Measurements from ENCODE around the gene HBP1. TPM values are rescaled to one million over a fixed set of nuclear protein-coding genes. Genes with fewer than 3 reads are reported as not detected.

The HBP1 gene
- total and polyA plus RNA-seq, 8 donors: 12.5 to 201 (median 47.3) TPM

DNA sequence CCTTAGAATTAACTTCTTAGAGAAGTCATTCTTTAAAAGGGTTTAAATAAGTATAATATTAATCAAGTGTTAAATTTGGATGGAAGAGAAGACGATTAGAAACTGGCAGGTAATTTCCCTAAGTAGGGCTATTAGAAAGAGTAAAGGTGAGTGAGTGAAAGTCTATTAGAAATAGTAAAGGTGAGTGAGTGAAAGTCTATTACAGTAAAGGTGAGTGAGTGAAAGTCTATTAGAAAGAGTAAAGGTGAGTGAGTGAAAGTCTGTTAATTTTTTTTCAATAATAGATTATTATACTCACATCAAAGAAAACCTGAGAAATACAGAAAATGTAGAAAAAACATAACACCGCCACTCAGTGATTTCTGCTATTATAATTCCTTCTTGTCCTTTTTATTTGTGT lies 10.8 kb upstream of the HBP1 start:
- TF ChIP-seq POLR2AphosphoS5 (IDR thresholded peaks at IDR 0.05) (no peak), POLR2A (IDR thresholded peaks at IDR 0.05) (no peak), EP300 (IDR thresholded peaks at IDR 0.05) (no peak)
- TF ChIP-seq, protein P1, sequence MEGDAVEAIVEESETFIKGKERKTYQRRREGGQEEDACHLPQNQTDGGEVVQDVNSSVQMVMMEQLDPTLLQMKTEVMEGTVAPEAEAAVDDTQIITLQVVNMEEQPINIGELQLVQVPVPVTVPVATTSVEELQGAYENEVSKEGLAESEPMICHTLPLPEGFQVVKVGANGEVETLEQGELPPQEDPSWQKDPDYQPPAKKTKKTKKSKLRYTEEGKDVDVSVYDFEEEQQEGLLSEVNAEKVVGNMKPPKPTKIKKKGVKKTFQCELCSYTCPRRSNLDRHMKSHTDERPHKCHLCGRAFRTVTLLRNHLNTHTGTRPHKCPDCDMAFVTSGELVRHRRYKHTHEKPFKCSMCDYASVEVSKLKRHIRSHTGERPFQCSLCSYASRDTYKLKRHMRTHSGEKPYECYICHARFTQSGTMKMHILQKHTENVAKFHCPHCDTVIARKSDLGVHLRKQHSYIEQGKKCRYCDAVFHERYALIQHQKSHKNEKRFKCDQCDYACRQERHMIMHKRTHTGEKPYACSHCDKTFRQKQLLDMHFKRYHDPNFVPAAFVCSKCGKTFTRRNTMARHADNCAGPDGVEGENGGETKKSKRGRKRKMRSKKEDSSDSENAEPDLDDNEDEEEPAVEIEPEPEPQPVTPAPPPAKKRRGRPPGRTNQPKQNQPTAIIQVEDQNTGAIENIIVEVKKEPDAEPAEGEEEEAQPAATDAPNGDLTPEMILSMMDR (IDR thresholded peaks at IDR 0.05): no peak
- H3K36me3 ChIP-seq: peaks cover 0 to 4% (median 0%) of the 10 kb centered on the region in 4 donors
- 77 to 90% (median 82%) methylated on average over 2 of the region's 2 CpGs for WGBS, 5 donors
- H3K27me3 ChIP-seq: no peaks in the 10 kb centered on the region
- H3K4me3 ChIP-seq: no peak overlapping the region
- no peaks in the 10 kb centered on the region for H3K9me3 ChIP-seq
- no peak overlapping the region for H3K27ac ChIP-seq
- no peaks in the 10 kb centered on the region for H3K4me1 ChIP-seq
- intact Hi-C loops (cut with DNase I; ENCODE audit: low total_unique reads): no loop called here
- no peak for DNase-seq

DNA sequence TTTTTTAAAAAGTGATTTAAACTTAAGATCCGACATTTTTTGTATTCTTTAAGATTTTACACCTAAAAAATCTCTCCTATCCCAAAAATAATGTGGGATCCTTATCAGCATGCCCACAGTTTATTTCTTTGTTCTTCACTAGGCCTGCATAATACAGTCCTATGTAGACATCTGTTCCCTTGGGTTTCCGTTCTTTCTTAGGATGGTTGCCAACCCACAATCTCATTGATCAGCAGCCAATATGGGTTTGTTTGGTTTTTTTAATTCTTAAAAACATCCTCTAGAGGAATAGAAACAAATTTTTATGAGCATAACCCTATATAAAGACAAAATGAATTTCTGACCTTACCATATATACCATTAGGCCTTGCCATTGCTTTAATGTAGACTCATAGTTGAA lies 8.4 kb upstream of the HBP1 start:
- no peaks in the 10 kb centered on the region for H3K9me3 ChIP-seq
- intact Hi-C loops (cut with DNase I; ENCODE audit: low total_unique reads): no loop called here
- H3K36me3 ChIP-seq: no peaks in the 10 kb centered on the region
- H3K27ac ChIP-seq: no peak overlapping the region
- DNase-seq: no peak
- TF ChIP-seq POLR2A (IDR thresholded peaks at IDR 0.05) (no peak), EP300 (IDR thresholded peaks at IDR 0.05) (no peak), POLR2AphosphoS5 (IDR thresholded peaks at IDR 0.05) (no peak)
- TF ChIP-seq, protein P1 (IDR thresholded peaks at IDR 0.05): no peak
- no peak overlapping the region for H3K4me3 ChIP-seq
- WGBS, 5 donors: 65 to 86% (median 70%) methylated on average over 2 of the region's 2 CpGs
- H3K4me1 ChIP-seq: no peaks in the 10 kb centered on the region
- no peaks in the 10 kb centered on the region for H3K27me3 ChIP-seq

DNA sequence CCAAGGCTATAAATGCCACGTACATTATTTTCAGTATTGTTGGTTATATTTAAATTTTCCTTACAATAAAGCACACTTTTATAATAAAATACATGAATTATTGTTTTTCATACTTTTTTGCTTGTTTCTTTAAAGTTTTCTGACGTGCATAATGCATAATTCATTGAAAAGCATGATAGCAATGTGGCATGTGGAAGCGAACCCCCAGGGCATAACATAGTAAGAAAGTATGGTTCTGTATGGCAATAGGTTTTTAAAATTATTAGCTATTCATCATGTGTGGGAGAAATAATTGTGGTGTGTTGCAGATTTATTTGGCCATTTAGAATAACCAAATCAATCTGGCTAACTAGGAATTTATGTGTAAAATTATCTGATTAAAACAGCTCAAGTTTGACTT lies 7.4 kb upstream of the HBP1 start:
- Histone ChIP-seq H3K27me3 (no peaks in the 10 kb centered on the region), H3K27ac (no peak overlapping the region), H3K36me3 (no peaks in the 10 kb centered on the region), H3K4me1 (no peaks in the 10 kb centered on the region), H3K4me3 (no peak overlapping the region), H3K9me3 (no peaks in the 10 kb centered on the region)
- intact Hi-C loops (cut with DNase I; ENCODE audit: low total_unique reads): no loop called here
- WGBS, 5 donors: 83 to 89% (median 88%) methylated on average over 3 of the region's 3 CpGs
- DNase-seq: no peak
- TF ChIP-seq EP300 (IDR thresholded peaks at IDR 0.05): no peak
- TF ChIP-seq, protein P1 (IDR thresholded peaks at IDR 0.05): no peak
- TF ChIP-seq POLR2A (IDR thresholded peaks at IDR 0.05): no peak
- no peak for TF ChIP-seq POLR2AphosphoS5 (IDR thresholded peaks at IDR 0.05)

DNA sequence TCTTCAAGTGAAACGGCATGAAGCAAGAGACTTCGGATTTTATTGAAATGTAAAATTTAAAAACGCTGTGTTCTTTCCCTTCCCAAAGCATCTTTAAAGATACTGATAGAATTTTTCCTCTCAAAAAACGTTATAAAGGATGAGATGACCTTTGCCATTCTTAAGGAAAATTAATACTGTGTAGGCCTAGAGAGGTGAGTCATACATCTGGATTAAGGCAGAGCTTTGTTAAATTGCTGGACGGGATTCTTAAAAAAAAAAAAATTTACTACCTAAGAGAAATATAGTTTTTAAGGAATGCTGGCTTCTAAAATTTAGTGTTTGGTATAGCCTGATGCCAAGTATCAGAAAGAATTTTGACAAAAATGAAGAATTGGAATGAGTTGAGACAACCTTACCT lies 6.3 kb upstream of the HBP1 start:
- Histone ChIP-seq H3K36me3 (no peaks in the 10 kb centered on the region), H3K4me1 (peaks cover 0 to 6% (median 0%) of the 10 kb centered on the region in 4 donors), H3K27me3 (no peaks in the 10 kb centered on the region), H3K9me3 (no peaks in the 10 kb centered on the region), H3K27ac (no peak overlapping the region), H3K4me3 (no peak overlapping the region)
- DNase-seq: no peak
- 68 to 78% (median 75%) methylated on average over 5 of the region's 5 CpGs for WGBS, 5 donors
- TF ChIP-seq POLR2A (IDR thresholded peaks at IDR 0.05) (no peak), POLR2AphosphoS5 (IDR thresholded peaks at IDR 0.05) (no peak), EP300 (IDR thresholded peaks at IDR 0.05) (no peak)
- TF ChIP-seq, protein P1 (IDR thresholded peaks at IDR 0.05): no peak
- intact Hi-C loops (cut with DNase I; ENCODE audit: low total_unique reads): no loop called here

All from stomach (tissue), 9 donors.